ENCODE results near the gene GRIK1. TPM values are rescaled to one million over a fixed set of nuclear protein-coding genes. Genes with fewer than 3 reads are reported as not detected.

Gene GRIK1
- total RNA-seq, 1 donor from 2014 or later = not detected

DNA sequence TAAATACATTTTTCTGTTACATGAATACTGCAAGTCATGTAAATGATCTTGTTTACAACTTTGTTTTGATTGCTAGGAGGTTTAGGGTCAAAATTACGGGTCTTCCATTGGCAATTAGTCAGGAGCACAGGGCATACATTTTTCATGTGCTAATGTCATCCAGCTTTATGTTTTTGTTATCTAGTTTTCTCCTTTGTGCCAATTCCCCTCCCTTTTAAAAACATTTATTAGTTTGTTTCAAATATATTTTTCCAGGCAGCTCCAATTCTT, 280.9 kb downstream of the GRIK1 start:
- no peak overlapping the region for H3K4me3 Mint-ChIP-seq (ENCODE audit: unreplicated experiment)
- H3K9me3 Mint-ChIP-seq (ENCODE audit: unreplicated experiment) = no peaks in the 10 kb centered on the region
- no peak overlapping the region for H3K27ac Mint-ChIP-seq (ENCODE audit: unreplicated experiment)
- H3K36me3 Mint-ChIP-seq (ENCODE audit: low read depth, unreplicated experiment) = peaks cover 3% of the 10 kb centered on the region
- no peak for DNase-seq (ENCODE audit: low spot score)
- TF ChIP-seq, protein P1, sequence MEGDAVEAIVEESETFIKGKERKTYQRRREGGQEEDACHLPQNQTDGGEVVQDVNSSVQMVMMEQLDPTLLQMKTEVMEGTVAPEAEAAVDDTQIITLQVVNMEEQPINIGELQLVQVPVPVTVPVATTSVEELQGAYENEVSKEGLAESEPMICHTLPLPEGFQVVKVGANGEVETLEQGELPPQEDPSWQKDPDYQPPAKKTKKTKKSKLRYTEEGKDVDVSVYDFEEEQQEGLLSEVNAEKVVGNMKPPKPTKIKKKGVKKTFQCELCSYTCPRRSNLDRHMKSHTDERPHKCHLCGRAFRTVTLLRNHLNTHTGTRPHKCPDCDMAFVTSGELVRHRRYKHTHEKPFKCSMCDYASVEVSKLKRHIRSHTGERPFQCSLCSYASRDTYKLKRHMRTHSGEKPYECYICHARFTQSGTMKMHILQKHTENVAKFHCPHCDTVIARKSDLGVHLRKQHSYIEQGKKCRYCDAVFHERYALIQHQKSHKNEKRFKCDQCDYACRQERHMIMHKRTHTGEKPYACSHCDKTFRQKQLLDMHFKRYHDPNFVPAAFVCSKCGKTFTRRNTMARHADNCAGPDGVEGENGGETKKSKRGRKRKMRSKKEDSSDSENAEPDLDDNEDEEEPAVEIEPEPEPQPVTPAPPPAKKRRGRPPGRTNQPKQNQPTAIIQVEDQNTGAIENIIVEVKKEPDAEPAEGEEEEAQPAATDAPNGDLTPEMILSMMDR (IDR thresholded peaks at IDR 0.05; ENCODE audit: unreplicated experiment) = no peak
- peaks cover 12% of the 10 kb centered on the region for H3K4me1 Mint-ChIP-seq (ENCODE audit: unreplicated experiment)
- no peaks in the 10 kb centered on the region for H3K27me3 Mint-ChIP-seq (ENCODE audit: unreplicated experiment)

DNA sequence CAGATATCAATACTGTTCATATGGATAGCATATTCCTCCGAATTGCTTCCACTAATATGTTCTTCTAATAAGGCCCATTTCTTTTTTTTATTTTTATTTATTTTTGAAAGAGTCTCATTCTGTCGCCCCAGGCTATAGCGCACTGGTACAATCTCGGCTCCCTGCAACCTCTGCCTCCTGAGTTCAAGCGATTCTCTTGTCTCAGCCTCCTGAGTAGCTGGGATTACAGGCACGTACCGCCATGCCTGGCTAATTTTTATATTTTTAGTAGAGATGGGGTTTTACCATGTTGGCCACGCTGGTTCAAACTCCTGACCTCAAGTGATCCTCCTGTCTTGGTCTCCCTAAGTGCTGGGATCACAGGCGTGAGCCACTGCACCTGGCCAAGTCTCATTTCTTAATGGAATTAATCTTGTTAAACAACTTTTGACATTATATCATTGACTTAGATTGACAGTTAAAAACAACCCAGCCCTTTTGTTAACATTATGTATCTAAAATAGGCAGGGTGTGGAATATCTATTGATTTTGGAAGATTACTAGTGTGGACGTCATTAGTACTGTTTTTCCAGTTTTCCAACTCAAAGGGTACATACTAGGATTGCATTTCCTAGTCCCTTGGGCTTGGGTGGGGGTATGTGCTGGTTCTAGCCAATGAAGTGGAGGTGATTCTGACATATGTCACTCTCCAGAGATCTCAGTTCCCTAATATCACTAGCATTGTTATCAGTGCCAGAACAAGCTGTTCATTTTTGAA, 281.4 kb downstream of the GRIK1 start:
- DNase-seq (ENCODE audit: low spot score) = no peak
- H3K27ac Mint-ChIP-seq (ENCODE audit: unreplicated experiment) = no peak overlapping the region
- H3K27me3 Mint-ChIP-seq (ENCODE audit: unreplicated experiment) = no peaks in the 10 kb centered on the region

DNA sequence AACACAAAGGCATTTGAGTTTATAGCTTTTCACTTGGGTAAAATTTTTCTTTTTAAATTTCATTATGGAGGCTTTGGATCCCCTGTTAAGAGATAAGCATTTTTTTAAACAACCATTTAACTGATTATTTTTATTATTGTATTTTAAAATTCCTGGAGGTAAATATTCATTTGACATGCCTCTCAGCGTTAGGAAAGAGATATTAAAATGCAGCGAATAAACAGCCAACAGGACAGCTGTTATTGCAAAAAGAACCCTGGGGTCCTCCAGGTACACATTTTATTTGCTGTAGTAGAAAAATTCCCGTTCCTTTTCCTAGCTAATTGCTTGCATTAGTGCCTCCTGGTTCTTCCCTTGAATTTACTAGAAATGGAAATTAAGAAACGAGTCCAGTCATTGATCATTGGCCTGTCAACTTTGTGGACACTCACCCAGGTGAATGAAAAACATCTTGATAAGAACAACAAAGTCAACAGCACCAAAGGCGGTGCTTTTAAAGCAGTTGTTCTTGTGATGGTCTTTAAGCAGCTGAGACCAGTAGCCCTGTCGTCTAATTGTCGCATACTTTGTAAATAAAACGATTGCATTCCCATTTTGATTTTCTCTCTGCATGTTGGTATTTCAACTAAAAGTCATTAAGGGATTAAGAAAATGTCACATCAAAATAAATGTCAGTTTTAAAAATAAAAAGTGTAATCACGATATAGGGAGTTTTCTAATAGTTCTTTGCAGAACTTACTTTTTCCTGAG, 282.4 kb downstream of the GRIK1 start:
- no peaks in the 10 kb centered on the region for H3K9me3 Mint-ChIP-seq (ENCODE audit: unreplicated experiment)
- peaks cover 8% of the 10 kb centered on the region for H3K4me1 Mint-ChIP-seq (ENCODE audit: unreplicated experiment)
- H3K36me3 Mint-ChIP-seq (ENCODE audit: low read depth, unreplicated experiment) = peaks cover 3% of the 10 kb centered on the region
- no peak overlapping the region for H3K27ac Mint-ChIP-seq (ENCODE audit: unreplicated experiment)
- H3K4me3 Mint-ChIP-seq (ENCODE audit: unreplicated experiment) = no peak overlapping the region
- TF ChIP-seq, protein P1 (IDR thresholded peaks at IDR 0.05; ENCODE audit: unreplicated experiment) = no peak
- no peak for DNase-seq (ENCODE audit: low spot score)
- H3K27me3 Mint-ChIP-seq (ENCODE audit: unreplicated experiment) = no peaks in the 10 kb centered on the region

More for the DNA sequence above, 281.4 kb downstream of the GRIK1 start:
- TF ChIP-seq, protein P1 (IDR thresholded peaks at IDR 0.05; ENCODE audit: unreplicated experiment) = no peak
- H3K9me3 Mint-ChIP-seq (ENCODE audit: unreplicated experiment) = no peaks in the 10 kb centered on the region
- peaks cover 3% of the 10 kb centered on the region for H3K36me3 Mint-ChIP-seq (ENCODE audit: low read depth, unreplicated experiment)
- peaks cover 8% of the 10 kb centered on the region for H3K4me1 Mint-ChIP-seq (ENCODE audit: unreplicated experiment)
- H3K4me3 Mint-ChIP-seq (ENCODE audit: unreplicated experiment) = no peak overlapping the region

DNA sequence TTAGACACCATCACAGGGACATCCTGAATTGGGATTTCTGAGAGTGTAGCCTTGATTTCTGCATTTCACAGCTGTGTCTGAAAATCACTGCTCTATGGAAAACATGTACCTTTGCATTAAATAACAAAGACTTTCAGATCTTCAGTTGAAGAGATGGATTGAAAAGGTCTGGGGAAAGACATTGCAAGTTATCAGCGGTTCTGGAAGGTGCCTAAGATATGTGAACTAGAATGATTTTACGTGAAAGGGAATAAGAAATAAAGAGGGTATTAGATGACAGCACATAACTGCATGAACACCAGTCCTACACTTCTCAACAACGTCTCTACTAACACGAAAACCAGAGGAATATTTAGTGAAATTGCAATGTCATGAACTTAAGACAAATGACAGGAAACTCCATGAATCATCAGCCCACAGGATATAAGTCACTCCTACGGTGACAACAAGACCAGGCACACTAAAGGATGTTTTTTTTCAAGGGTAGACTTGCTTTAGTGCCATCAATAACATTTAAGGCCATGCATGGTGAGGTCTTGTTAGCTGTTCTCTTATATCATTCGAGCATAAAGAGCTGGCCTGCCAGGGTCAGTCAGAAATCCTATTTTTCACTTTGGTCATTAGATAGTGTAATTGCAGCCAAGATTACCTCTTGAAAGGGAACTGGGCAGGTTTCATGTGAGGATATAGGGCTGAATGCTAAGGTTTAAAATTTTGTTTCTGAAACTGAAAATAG, 283.1 kb downstream of the GRIK1 start:
- Mint-ChIP-seq H3K4me3 (ENCODE audit: unreplicated experiment) (no peak overlapping the region), H3K36me3 (ENCODE audit: low read depth, unreplicated experiment) (peaks cover 3% of the 10 kb centered on the region), H3K27ac (ENCODE audit: unreplicated experiment) (no peak overlapping the region), H3K27me3 (ENCODE audit: unreplicated experiment) (no peaks in the 10 kb centered on the region), H3K9me3 (ENCODE audit: unreplicated experiment) (no peaks in the 10 kb centered on the region), H3K4me1 (ENCODE audit: unreplicated experiment) (peaks cover 8% of the 10 kb centered on the region)
- no peak for DNase-seq (ENCODE audit: low spot score)
- TF ChIP-seq, protein P1 (IDR thresholded peaks at IDR 0.05; ENCODE audit: unreplicated experiment) = no peak
